ENCODE data around the gene EIF4G1.
A peak's percentile ranks its signal among the peaks of the same experiment; 100 is the strongest.

DNA sequence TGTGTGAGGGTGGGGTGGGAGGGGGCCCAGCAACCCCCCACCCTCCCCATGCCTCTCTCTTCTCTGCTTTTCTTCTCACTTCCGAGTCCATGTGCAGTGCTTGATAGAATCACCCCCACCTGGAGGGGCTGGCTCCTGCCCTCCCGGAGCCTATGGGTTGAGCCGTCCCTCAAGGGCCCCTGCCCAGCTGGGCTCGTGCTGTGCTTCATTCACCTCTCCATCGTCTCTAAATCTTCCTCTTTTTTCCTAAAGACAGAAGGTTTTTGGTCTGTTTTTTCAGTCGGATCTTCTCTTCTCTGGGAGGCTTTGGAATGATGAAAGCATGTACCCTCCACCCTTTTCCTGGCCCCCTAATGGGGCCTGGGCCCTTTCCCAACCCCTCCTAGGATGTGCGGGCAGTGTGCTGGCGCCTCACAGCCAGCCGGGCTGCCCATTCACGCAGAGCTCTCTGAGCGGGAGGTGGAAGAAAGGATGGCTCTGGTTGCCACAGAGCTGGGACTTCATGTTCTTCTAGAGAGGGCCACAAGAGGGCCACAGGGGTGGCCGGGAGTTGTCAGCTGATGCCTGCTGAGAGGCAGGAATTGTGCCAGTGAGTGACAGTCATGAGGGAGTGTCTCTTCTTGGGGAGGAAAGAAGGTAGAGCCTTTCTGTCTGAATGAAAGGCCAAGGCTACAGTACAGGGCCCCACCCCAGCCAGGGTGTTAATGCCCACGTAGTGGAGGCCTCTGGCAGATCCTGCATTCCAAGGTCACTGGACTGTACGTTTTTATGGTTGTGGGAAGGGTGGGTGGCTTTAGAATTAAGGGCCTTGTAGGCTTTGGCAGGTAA lies 31.1 kb downstream of the EIF4G1 start:
- TF ChIP-seq, protein P1, sequence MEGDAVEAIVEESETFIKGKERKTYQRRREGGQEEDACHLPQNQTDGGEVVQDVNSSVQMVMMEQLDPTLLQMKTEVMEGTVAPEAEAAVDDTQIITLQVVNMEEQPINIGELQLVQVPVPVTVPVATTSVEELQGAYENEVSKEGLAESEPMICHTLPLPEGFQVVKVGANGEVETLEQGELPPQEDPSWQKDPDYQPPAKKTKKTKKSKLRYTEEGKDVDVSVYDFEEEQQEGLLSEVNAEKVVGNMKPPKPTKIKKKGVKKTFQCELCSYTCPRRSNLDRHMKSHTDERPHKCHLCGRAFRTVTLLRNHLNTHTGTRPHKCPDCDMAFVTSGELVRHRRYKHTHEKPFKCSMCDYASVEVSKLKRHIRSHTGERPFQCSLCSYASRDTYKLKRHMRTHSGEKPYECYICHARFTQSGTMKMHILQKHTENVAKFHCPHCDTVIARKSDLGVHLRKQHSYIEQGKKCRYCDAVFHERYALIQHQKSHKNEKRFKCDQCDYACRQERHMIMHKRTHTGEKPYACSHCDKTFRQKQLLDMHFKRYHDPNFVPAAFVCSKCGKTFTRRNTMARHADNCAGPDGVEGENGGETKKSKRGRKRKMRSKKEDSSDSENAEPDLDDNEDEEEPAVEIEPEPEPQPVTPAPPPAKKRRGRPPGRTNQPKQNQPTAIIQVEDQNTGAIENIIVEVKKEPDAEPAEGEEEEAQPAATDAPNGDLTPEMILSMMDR (IDR thresholded peaks at IDR 0.05), result peak; percentile 43 to 88 (median 53)
- no peak for TF ChIP-seq EP300 (IDR thresholded peaks at IDR 0.05; ENCODE audit: low read depth)
